Endothelial cell of umbilical vein (primary cell): ENCODE data around the gene NADSYN1. TPM values are rescaled to one million over a fixed set of nuclear protein-coding genes. Genes with fewer than 3 reads are reported as not detected.

Experiments
- BruUV-seq: library from RNA; stranded (reverse); fragments of 400-500 nt; replicated peaks from 2 replicates; lab custom pipeline; 2021; lab: Mats Ljungman, UMichigan
- CTCF ChIA-PET: fragments of 300-600, 350-600 bp; sonication (Branson Sonifier 250); formaldehyde crosslinking; loops from one replicate; lab custom pipeline; 2021; ENCODE audit warnings: antibody characterized with exemption, inconsistent platforms; lab: Charles Lee
- POLR2A ChIA-PET: fragments of 300-600, 350-600 bp; sonication (Branson Sonifier 250); formaldehyde crosslinking; loops from one replicate; lab custom pipeline; 2021; ENCODE audit warnings: antibody characterized with exemption, inconsistent platforms; lab: Charles Lee
- DNase-seq: peaks from one replicate; pipeline ENCODE4 v3.0.0-alpha.2; 2011; ENCODE audit warnings: low read depth, low spot score
- FAIRE-seq: peaks from 2 replicates; lab custom pipeline; 2011; peaks lifted over from hg19 to GRCh38; lab: Jason Lieb, UNC
- H2AFZ ChIP-seq: 2 replicates; pipeline ENCODE4 v1.6.0; 2012; ENCODE audit warnings: low read depth, low read length, control low read depth, inconsistent platforms
- H3K27ac ChIP-seq: 2 replicates; pipeline ENCODE4 v1.5.1; 2011; ENCODE audit warnings: low read depth, mild to moderate bottlenecking, control low read depth, low read length, moderate library complexity; ENCODE audit not compliant: insufficient read depth
- H3K27me3 ChIP-seq, 2 experiments: 2 replicates each; pipeline versions ENCODE4 v1.6.0 to v1.6.1; 2011; ENCODE audit warnings: low read length in 2 of 2, mixed read lengths in 1 of 2; ENCODE audit not compliant: control insufficient read depth in 2 of 2, insufficient read depth in 2 of 2
- H3K36me3 ChIP-seq, 2 experiments: 2 replicates in 1 of 2; 3 replicates in 1 of 2; pipeline ENCODE4 v1.5.1; 2011; ENCODE audit warnings: low read length in 2 of 2, mild to moderate bottlenecking in 1 of 2, moderate library complexity in 1 of 2; ENCODE audit not compliant: control insufficient read depth in 2 of 2, insufficient read depth in 2 of 2; ENCODE audit errors: extremely low read depth in 1 of 2
- H3K4me1 ChIP-seq: 3 replicates; pipeline ENCODE4 v1.5.1; 2011; ENCODE audit warnings: mild to moderate bottlenecking, low read length; ENCODE audit not compliant: control insufficient read depth, insufficient read depth; ENCODE audit errors: extremely low read depth
- H3K4me2 ChIP-seq: 2 replicates; pipeline ENCODE4 v1.6.1; 2011; ENCODE audit warnings: low read length, control low read depth, mixed read lengths; ENCODE audit not compliant: insufficient read depth
- H3K4me3 ChIP-seq, 3 experiments: fragments of 200-600 bp in 1 of 3; sonication (generic), shearing (Covaris generic) in 1 of 3; replicated peaks in 1 of 3; 2 replicates each; pipeline ENCODE4 v1.5.1; 2011 to 2016; ENCODE audit warnings: control low read depth in 3 of 3, low read length in 3 of 3, mild to moderate bottlenecking in 2 of 3, inconsistent platforms in 1 of 3, low read depth in 1 of 3, moderate library complexity in 1 of 3; ENCODE audit not compliant: insufficient read depth in 1 of 3
- H3K79me2 ChIP-seq: 2 replicates; pipeline ENCODE4 v1.6.0; 2012; ENCODE audit warnings: low read length, inconsistent platforms; ENCODE audit not compliant: control insufficient read depth, insufficient read depth
- H3K9ac ChIP-seq: replicated peaks from 2 replicates; pipeline ENCODE3; 2011; ENCODE audit warnings: low read length, control low read depth; ENCODE audit not compliant: insufficient read depth; ENCODE audit errors: extremely low read depth
- H3K9me1 ChIP-seq: replicated peaks from 3 replicates; pipeline ENCODE4 v1.6.0; 2011; ENCODE audit warnings: mild to moderate bottlenecking, low read length; ENCODE audit not compliant: control insufficient read depth, insufficient read depth; ENCODE audit errors: extremely low read depth
- H3K9me3 ChIP-seq: replicated peaks from 2 replicates; pipeline ENCODE4 v1.5.1; 2012; ENCODE audit warnings: low read length, inconsistent platforms; ENCODE audit not compliant: control insufficient read depth, insufficient read depth
- H4K20me1 ChIP-seq: replicated peaks from 2 replicates; pipeline ENCODE3; 2011; ENCODE audit warnings: mild to moderate bottlenecking, low read length; ENCODE audit not compliant: control insufficient read depth, insufficient read depth; ENCODE audit errors: extremely low read depth
- EZH2 ChIP-seq: IDR thresholded peaks from 2 replicates; pipeline ENCODE4 v1.6.1; 2012; ENCODE audit warnings: borderline replicate concordance, low read depth, mild to moderate bottlenecking, moderate library complexity, low read length, inconsistent platforms; ENCODE audit not compliant: severe bottlenecking
- FOS ChIP-seq: IDR thresholded peaks from 2 replicates; pipeline ENCODE4 v1.6.1; 2011; ENCODE audit warnings: mild to moderate bottlenecking, low read length, moderate library complexity, borderline replicate concordance; ENCODE audit not compliant: insufficient read depth
- GATA2 ChIP-seq: IDR thresholded peaks from 2 replicates; pipeline ENCODE4 v1.7.0; 2011; ENCODE audit warnings: low read depth, mild to moderate bottlenecking, moderate library complexity, mixed read lengths, low read length; ENCODE audit not compliant: insufficient read length, insufficient read depth
- JUN ChIP-seq: IDR thresholded peaks from 2 replicates; pipeline ENCODE4 v1.6.1; 2011; ENCODE audit warnings: borderline replicate concordance, low read depth; ENCODE audit not compliant: insufficient read length, insufficient read depth
- MYC ChIP-seq: IDR thresholded peaks from one replicate; pipeline ENCODE4 v1.6.1; 2011; ENCODE audit warnings: mild to moderate bottlenecking, low read depth, low read length
- POLR2AphosphoS5 ChIP-seq: IDR thresholded peaks from 2 replicates; pipeline ENCODE4 v1.6.1; 2012; ENCODE audit warnings: low read depth, mild to moderate bottlenecking, control low read depth, low read length, moderate library complexity; ENCODE audit not compliant: insufficient read depth
- dilution Hi-C: fragments of 300-500 bp; cut with MboI; formaldehyde crosslinking; loops from one replicate; pipeline ENCODE4 v1.15.0; 2019; ENCODE audit warnings: low sequenced_read_pairs; ENCODE audit not compliant: extremely low pct_ligation_motif_present
- intact Hi-C: fragments of 100-400 bp; cut with micrococcal nuclease; formaldehyde crosslinking; loops from one replicate; pipeline ENCODE4 v1.10.0; 2022
- polyA plus RNA-seq, 4 experiments: library from polyadenylated mRNA; depleted of rRNA in 3 of 4; stranded (reverse) in 3 of 4; unstranded in 1 of 4; fragments of >200 nt; gene quantifications; 2 replicates each; pipeline versions ENCODE4 v1.2.1 to v1.2.3, GENCODE V29; 2011 to 2012; ENCODE audit warnings: missing spikeins in 1 of 4
- total RNA-seq: library from RNA; stranded (reverse); gene quantifications from 2 replicates; pipeline ENCODE4 v1.2.3, GENCODE V29; 2021
- TF ChIP-seq, protein P1 (sequence below): IDR thresholded peaks from 2 replicates; pipeline ENCODE4 v1.6.1; 2011; ENCODE audit not compliant: insufficient read depth, insufficient read length
- TF ChIP-seq, protein P2 (sequence below), 2 donors: IDR thresholded peaks; 1 replicate in 1 of 2; 2 replicates in 1 of 2; pipeline ENCODE4 v1.5.1; 2011; ENCODE audit warnings: low read length in 2 of 2, mild to moderate bottlenecking in 2 of 2, moderate library complexity in 2 of 2, control low read depth in 1 of 2, inconsistent platforms in 1 of 2, low read depth in 1 of 2; ENCODE audit not compliant: insufficient read depth in 1 of 2; ENCODE audit errors: extremely low read depth in 1 of 2

The NADSYN1 gene
- total and polyA plus RNA-seq, 2 donors (not counting 3 experiments of a cell fraction or from before 2014, with no cell fraction given) = 77.5 to 99.2 TPM

GRCh38 chr11:71473793-71474080 is 20.7 kb downstream of the NADSYN1 start:
- Histone ChIP-seq H3K9me1 (no peaks in the 10 kb centered on the region), H2AFZ (no peak overlapping the region), H3K4me1 (no peaks in the 10 kb centered on the region), H3K4me2 (no peak overlapping the region), H4K20me1 (no peaks in the 10 kb centered on the region), H3K9ac (no peak overlapping the region), H3K27me3 (no peaks in the 10 kb centered on the region), H3K36me3 (peaks cover 20 to 47% of the 10 kb centered on the region in 2 experiments), H3K4me3 (no peak overlapping the region), H3K27ac (no peak overlapping the region), H3K79me2 (no peaks in the 10 kb centered on the region), H3K9me3 (no peaks in the 10 kb centered on the region)
- no peak for DNase-seq
- ChIA-PET CTCF (no interaction called here), POLR2A (no interaction called here)
- FAIRE-seq = no peak
- dilution Hi-C loops (no loop called here), intact Hi-C loops (no loop called here)
- BruUV-seq = no TSS peak
- TF ChIP-seq, protein P1, sequence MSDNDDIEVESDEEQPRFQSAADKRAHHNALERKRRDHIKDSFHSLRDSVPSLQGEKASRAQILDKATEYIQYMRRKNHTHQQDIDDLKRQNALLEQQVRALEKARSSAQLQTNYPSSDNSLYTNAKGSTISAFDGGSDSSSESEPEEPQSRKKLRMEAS = no peak
- TF ChIP-seq POLR2AphosphoS5 (no peak), MYC (no peak), JUN (no peak), FOS (no peak), GATA2 (no peak), EZH2 (no peak)
- TF ChIP-seq, protein P2, sequence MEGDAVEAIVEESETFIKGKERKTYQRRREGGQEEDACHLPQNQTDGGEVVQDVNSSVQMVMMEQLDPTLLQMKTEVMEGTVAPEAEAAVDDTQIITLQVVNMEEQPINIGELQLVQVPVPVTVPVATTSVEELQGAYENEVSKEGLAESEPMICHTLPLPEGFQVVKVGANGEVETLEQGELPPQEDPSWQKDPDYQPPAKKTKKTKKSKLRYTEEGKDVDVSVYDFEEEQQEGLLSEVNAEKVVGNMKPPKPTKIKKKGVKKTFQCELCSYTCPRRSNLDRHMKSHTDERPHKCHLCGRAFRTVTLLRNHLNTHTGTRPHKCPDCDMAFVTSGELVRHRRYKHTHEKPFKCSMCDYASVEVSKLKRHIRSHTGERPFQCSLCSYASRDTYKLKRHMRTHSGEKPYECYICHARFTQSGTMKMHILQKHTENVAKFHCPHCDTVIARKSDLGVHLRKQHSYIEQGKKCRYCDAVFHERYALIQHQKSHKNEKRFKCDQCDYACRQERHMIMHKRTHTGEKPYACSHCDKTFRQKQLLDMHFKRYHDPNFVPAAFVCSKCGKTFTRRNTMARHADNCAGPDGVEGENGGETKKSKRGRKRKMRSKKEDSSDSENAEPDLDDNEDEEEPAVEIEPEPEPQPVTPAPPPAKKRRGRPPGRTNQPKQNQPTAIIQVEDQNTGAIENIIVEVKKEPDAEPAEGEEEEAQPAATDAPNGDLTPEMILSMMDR (IDR thresholded peaks at IDR 0.05; ENCODE audit: extremely low read depth in 1 of 2, insufficient read depth in 1 of 2, low read depth in 1 of 2, low read length in 2 of 2) = no peak
